HG03066 (cell line): Measurements from ENCODE around the gene TMEM128.

Experiments used
- ATAC-seq: cut with Tn5 transposase; IDR thresholded peaks from one replicate; pipeline ENCODE4 v1.9.1; 2021; ENCODE audit warnings: low read depth; ENCODE audit not compliant: unreplicated experiment

TMEM128 gene

GRCh38 chr4:4248029-4248884 lies at the start of gene TMEM128:
TSS of gene TMEM128 (minus strand) at chr4:4248223. CDS start at chr4:4248202, 21 bp downstream.
- ATAC-seq, result peak; percentile 97

- ATAC-seq, result no peak
Observed at GRCh38 chr4:4296283-4296846, 48.3 kb upstream of the TMEM128 start.

GRCh38 chr4:4293279-4293678 lies 45.3 kb upstream of the TMEM128 start:
- no peak for ATAC-seq

GRCh38 chr4:4289941-4290850 lies 42.2 kb upstream of the TMEM128 start, which contains the start of the genes LYAR and ZBTB49:
TSS of gene LYAR (minus strand) at chr4:4290154. CDS start at chr4:4283742, 6,412 bp downstream.
TSS of gene ZBTB49 (plus strand) at chr4:4290251. CDS start at chr4:4299946, 9,695 bp downstream.
- ATAC-seq, result peak; percentile 84

GRCh38 chr4:4289597-4289940 lies 41.5 kb upstream of the TMEM128 start:
- ATAC-seq, result peak; percentile 22

- no peak for ATAC-seq
Observed at GRCh38 chr4:4289055-4289454, 41.0 kb upstream of the TMEM128 start.

- no peak for ATAC-seq
Observed at GRCh38 chr4:4288098-4288497, 40.1 kb upstream of the TMEM128 start.

GRCh38 chr4:4284827-4285618 lies 37.0 kb upstream of the TMEM128 start:
- no peak for ATAC-seq

GRCh38 chr4:4281787-4282186 lies 33.8 kb upstream of the TMEM128 start:
- no peak for ATAC-seq

GRCh38 chr4:4277531-4277930 lies 29.5 kb upstream of the TMEM128 start:
- no peak for ATAC-seq

GRCh38 chr4:4274226-4274625 lies 26.2 kb upstream of the TMEM128 start:
- ATAC-seq, result no peak

- no peak for ATAC-seq
Observed at GRCh38 chr4:4271912-4272311, 23.9 kb upstream of the TMEM128 start.

- no peak for ATAC-seq
Observed at GRCh38 chr4:4270529-4270928, 22.5 kb upstream of the TMEM128 start.

- no peak for ATAC-seq
Observed at GRCh38 chr4:4269856-4270255, 21.8 kb upstream of the TMEM128 start.

- no peak for ATAC-seq
Observed at GRCh38 chr4:4269331-4269731, 21.3 kb upstream of the TMEM128 start.

GRCh38 chr4:4268776-4269175 lies 20.8 kb upstream of the TMEM128 start:
- ATAC-seq, result no peak

- ATAC-seq, result no peak
Observed at GRCh38 chr4:4267981-4268380, 20.0 kb upstream of the TMEM128 start.

- no peak for ATAC-seq
Observed at GRCh38 chr4:4260185-4260751, 12.2 kb upstream of the TMEM128 start.

- no peak for ATAC-seq
Observed at GRCh38 chr4:4259484-4260100, 11.6 kb upstream of the TMEM128 start.
